ENCODE results near the gene SCRN1.

The SCRN1 gene

DNA sequence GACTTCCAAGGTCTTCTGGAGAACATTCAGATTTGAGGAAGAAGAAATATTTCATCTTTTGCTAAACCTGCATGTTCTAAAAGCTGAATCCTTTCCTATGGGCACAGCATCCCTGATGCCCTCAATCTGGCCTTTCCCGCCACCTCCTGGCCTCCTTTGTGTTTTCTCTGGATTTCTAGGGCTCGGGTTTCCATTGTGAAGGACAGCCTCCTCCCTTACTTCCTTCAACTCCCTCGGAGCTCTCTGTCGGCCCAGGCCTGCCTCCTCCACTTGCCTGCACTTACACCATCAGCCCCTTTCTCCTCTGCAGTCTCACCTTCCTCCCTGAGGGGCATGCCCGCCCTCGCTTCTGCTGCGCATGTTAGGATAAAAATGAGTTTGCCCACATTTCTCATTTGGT lies 107.9 kb downstream of the SCRN1 start:
- no peak overlapping the region for H3K27ac ChIP-seq
- no peak for TF ChIP-seq ZFX (IDR thresholded peaks at IDR 0.05)
- TF ChIP-seq, protein P1, sequence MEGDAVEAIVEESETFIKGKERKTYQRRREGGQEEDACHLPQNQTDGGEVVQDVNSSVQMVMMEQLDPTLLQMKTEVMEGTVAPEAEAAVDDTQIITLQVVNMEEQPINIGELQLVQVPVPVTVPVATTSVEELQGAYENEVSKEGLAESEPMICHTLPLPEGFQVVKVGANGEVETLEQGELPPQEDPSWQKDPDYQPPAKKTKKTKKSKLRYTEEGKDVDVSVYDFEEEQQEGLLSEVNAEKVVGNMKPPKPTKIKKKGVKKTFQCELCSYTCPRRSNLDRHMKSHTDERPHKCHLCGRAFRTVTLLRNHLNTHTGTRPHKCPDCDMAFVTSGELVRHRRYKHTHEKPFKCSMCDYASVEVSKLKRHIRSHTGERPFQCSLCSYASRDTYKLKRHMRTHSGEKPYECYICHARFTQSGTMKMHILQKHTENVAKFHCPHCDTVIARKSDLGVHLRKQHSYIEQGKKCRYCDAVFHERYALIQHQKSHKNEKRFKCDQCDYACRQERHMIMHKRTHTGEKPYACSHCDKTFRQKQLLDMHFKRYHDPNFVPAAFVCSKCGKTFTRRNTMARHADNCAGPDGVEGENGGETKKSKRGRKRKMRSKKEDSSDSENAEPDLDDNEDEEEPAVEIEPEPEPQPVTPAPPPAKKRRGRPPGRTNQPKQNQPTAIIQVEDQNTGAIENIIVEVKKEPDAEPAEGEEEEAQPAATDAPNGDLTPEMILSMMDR (conservative IDR thresholded peaks at IDR 0.05), result no peak

DNA sequence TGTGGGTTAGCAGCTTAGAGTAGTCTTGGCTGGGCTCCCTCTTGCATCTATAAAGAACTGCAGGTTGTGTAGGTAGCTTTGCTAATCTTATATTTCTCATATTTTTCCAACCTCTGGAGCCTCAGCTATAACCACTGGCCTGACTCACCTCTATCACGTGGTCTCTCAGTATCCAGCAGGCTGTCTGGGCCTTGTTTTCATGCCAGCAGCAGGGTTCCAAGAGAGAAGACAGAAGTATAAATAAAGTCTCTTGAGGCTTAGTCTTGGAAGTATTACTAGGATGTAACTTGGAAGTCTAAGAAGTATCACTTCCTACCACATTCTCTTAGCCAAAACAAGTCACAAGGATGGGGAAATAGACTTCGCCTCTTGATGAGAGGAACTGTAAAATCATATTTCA lies 110.0 kb downstream of the SCRN1 start:
- no peak for TF ChIP-seq ZFX (IDR thresholded peaks at IDR 0.05)
- TF ChIP-seq, protein P1 (conservative IDR thresholded peaks at IDR 0.05), result no peak
- no peak overlapping the region for H3K27ac ChIP-seq

GRCh38 chr7:29878081-29878688 lies 111.4 kb downstream of the SCRN1 start:
- TF ChIP-seq, protein P1 (conservative IDR thresholded peaks at IDR 0.05), result peak; percentile 77
- no peak for TF ChIP-seq ZFX (IDR thresholded peaks at IDR 0.05)
- H3K27ac ChIP-seq, result no peak overlapping the region

GRCh38 chr7:29877196-29877595 lies 112.4 kb downstream of the SCRN1 start:
- no peak for TF ChIP-seq ZFX (IDR thresholded peaks at IDR 0.05)
- TF ChIP-seq, protein P1 (conservative IDR thresholded peaks at IDR 0.05), result no peak
- no peak overlapping the region for H3K27ac ChIP-seq

GRCh38 chr7:29875741-29876140 lies 113.9 kb downstream of the SCRN1 start:
- no peak overlapping the region for H3K27ac ChIP-seq
- no peak for TF ChIP-seq ZFX (IDR thresholded peaks at IDR 0.05)

GRCh38 chr7:29873644-29874294 lies 115.8 kb downstream of the SCRN1 start:
- no peak for TF ChIP-seq ZFX (IDR thresholded peaks at IDR 0.05)
- H3K27ac ChIP-seq, result no peak overlapping the region

- no peak for TF ChIP-seq ZFX (IDR thresholded peaks at IDR 0.05)
- TF ChIP-seq, protein P1 (conservative IDR thresholded peaks at IDR 0.05), result no peak
- H3K27ac ChIP-seq, result no peak overlapping the region
Measured at GRCh38 chr7:29871787-29872398, 117.7 kb downstream of the SCRN1 start.

All from C4-2B (cell line).